Endothelial cell of umbilical vein (primary cell): ENCODE measurements around the gene ECSIT.

Source experiments
- EZH2 ChIP-seq: IDR thresholded peaks from 2 replicates; pipeline ENCODE4 v1.6.1; 2012; ENCODE audit warnings: borderline replicate concordance, low read depth, mild to moderate bottlenecking, moderate library complexity, low read length, inconsistent platforms; ENCODE audit not compliant: severe bottlenecking
- JUN ChIP-seq: IDR thresholded peaks from 2 replicates; pipeline ENCODE4 v1.6.1; 2011; ENCODE audit warnings: borderline replicate concordance, low read depth; ENCODE audit not compliant: insufficient read length, insufficient read depth
- MYC ChIP-seq: IDR thresholded peaks from one replicate; pipeline ENCODE4 v1.6.1; 2011; ENCODE audit warnings: mild to moderate bottlenecking, low read depth, low read length
- POLR2AphosphoS5 ChIP-seq: IDR thresholded peaks from 2 replicates; pipeline ENCODE4 v1.6.1; 2012; ENCODE audit warnings: low read depth, mild to moderate bottlenecking, control low read depth, low read length, moderate library complexity; ENCODE audit not compliant: insufficient read depth
- TF ChIP-seq, protein P1 (sequence below), 2 donors: IDR thresholded peaks; 1 replicate in 1 of 2; 2 replicates in 1 of 2; pipeline ENCODE4 v1.5.1; 2011; ENCODE audit warnings: low read length in 2 of 2, mild to moderate bottlenecking in 2 of 2, moderate library complexity in 2 of 2, control low read depth in 1 of 2, inconsistent platforms in 1 of 2, low read depth in 1 of 2; ENCODE audit not compliant: insufficient read depth in 1 of 2; ENCODE audit errors: extremely low read depth in 1 of 2
- TF ChIP-seq, protein P2 (sequence below): IDR thresholded peaks from 2 replicates; pipeline ENCODE4 v1.6.1; 2011; ENCODE audit not compliant: insufficient read depth, insufficient read length

- TF ChIP-seq, protein P1, sequence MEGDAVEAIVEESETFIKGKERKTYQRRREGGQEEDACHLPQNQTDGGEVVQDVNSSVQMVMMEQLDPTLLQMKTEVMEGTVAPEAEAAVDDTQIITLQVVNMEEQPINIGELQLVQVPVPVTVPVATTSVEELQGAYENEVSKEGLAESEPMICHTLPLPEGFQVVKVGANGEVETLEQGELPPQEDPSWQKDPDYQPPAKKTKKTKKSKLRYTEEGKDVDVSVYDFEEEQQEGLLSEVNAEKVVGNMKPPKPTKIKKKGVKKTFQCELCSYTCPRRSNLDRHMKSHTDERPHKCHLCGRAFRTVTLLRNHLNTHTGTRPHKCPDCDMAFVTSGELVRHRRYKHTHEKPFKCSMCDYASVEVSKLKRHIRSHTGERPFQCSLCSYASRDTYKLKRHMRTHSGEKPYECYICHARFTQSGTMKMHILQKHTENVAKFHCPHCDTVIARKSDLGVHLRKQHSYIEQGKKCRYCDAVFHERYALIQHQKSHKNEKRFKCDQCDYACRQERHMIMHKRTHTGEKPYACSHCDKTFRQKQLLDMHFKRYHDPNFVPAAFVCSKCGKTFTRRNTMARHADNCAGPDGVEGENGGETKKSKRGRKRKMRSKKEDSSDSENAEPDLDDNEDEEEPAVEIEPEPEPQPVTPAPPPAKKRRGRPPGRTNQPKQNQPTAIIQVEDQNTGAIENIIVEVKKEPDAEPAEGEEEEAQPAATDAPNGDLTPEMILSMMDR (IDR thresholded peaks at IDR 0.05; ENCODE audit: extremely low read depth in 1 of 2, insufficient read depth in 1 of 2, low read depth in 1 of 2, low read length in 2 of 2): peak; percentile 79 to 82
- TF ChIP-seq MYC (no peak), EZH2 (no peak), POLR2AphosphoS5 (no peak), JUN (no peak)
- TF ChIP-seq, protein P2, sequence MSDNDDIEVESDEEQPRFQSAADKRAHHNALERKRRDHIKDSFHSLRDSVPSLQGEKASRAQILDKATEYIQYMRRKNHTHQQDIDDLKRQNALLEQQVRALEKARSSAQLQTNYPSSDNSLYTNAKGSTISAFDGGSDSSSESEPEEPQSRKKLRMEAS: no peak
These were observed 32.4 kb downstream of the ECSIT start for GRCh38 chr19:11496391-11497163.
